HepG2 (cell line): ENCODE results near the gene IMMP1L. TPM values are rescaled to one million over a fixed set of nuclear protein-coding genes. Genes with fewer than 3 reads are reported as not detected.
A peak's percentile ranks its signal among the peaks of the same experiment; 100 is the strongest.

Source experiments
- ARNTL ChIP-seq: sonication (generic); formaldehyde crosslinking; IDR thresholded peaks from 2 replicates; pipeline ENCODE4 v1.4.0; 2020; ENCODE audit warnings: mild to moderate bottlenecking, missing genetic modification reagents
- CAMTA2 ChIP-seq: sonication (generic); formaldehyde crosslinking; IDR thresholded peaks from 2 replicates; pipeline ENCODE4 v1.4.0; 2020; ENCODE audit warnings: mild to moderate bottlenecking, missing genetic modification reagents, borderline replicate concordance
- GFI1 ChIP-seq: sonication (generic); formaldehyde crosslinking; IDR thresholded peaks from 2 replicates; pipeline ENCODE4 v1.5.0; 2020; ENCODE audit warnings: missing genetic modification reagents, mild to moderate bottlenecking, borderline replicate concordance
- HINFP ChIP-seq: sonication (generic); formaldehyde crosslinking; IDR thresholded peaks from 2 replicates; pipeline ENCODE4 v1.4.0; 2020; ENCODE audit warnings: low read depth, mild to moderate bottlenecking, missing genetic modification reagents
- HNF1B ChIP-seq: sonication (generic); formaldehyde crosslinking; IDR thresholded peaks from 2 replicates; pipeline ENCODE4 v1.5.1; 2020; ENCODE audit warnings: mild to moderate bottlenecking, moderate library complexity, missing genetic modification reagents
- JUND ChIP-seq: sonication (generic); formaldehyde crosslinking; IDR thresholded peaks from 2 replicates; pipeline ENCODE4 v1.8.0; 2022; ENCODE audit warnings: mild to moderate bottlenecking, missing genetic modification reagents
- KDM5A ChIP-seq: fragments of 200-600 bp; sonication (generic); IDR thresholded peaks from 2 replicates; pipeline ENCODE4 v1.7.0; 2018; ENCODE audit warnings: antibody characterized with exemption, mild to moderate bottlenecking, low read length, borderline replicate concordance
- KDM5B ChIP-seq: sonication (generic); formaldehyde crosslinking; IDR thresholded peaks from 2 replicates; pipeline ENCODE4 v1.4.0; 2020; ENCODE audit warnings: missing genetic modification reagents, mild to moderate bottlenecking, borderline replicate concordance
- KLF12 ChIP-seq: sonication (generic); formaldehyde crosslinking; IDR thresholded peaks from 2 replicates; pipeline ENCODE4 v1.4.0; 2020; ENCODE audit warnings: missing genetic modification reagents, borderline replicate concordance
- LRRFIP1 ChIP-seq: sonication (generic); formaldehyde crosslinking; conservative IDR thresholded peaks from 2 replicates; pipeline ENCODE4 v1.4.0; 2020; ENCODE audit warnings: missing genetic modification reagents
- MAFK ChIP-seq, 2 experiments: IDR thresholded peaks in 1 of 2; conservative IDR thresholded peaks in 1 of 2; 2 replicates each; pipeline ENCODE4 v1.6.1; 2011; ENCODE audit warnings: improper control_type of control experiment in 2 of 2, low read length in 2 of 2
- NFKB2 ChIP-seq: sonication (generic); formaldehyde crosslinking; IDR thresholded peaks from 2 replicates; pipeline ENCODE4 v1.4.0; 2020; ENCODE audit warnings: missing genetic modification reagents, borderline replicate concordance
- SALL1 ChIP-seq: sonication (generic); formaldehyde crosslinking; IDR thresholded peaks from 2 replicates; pipeline ENCODE4 v1.8.0; 2022; ENCODE audit warnings: mild to moderate bottlenecking, missing genetic modification reagents
- ZBTB1 ChIP-seq: sonication (generic); formaldehyde crosslinking; IDR thresholded peaks from 2 replicates; pipeline ENCODE4 v1.4.0; 2020; ENCODE audit warnings: missing genetic modification reagents, borderline replicate concordance
- ZBTB26 ChIP-seq: IDR thresholded peaks from 2 replicates; pipeline ENCODE4 v1.6.1; 2016; ENCODE audit warnings: missing compliant biosample characterization, missing genetic modification reagents, borderline replicate concordance
- ZNF430 ChIP-seq: sonication (generic); formaldehyde crosslinking; IDR thresholded peaks from 2 replicates; pipeline ENCODE4 v1.9.0; 2021; ENCODE audit warnings: mild to moderate bottlenecking, missing genetic modification reagents
- ZNF451 ChIP-seq: sonication (generic); formaldehyde crosslinking; IDR thresholded peaks from 2 replicates; pipeline ENCODE4 v1.5.0; 2020; ENCODE audit warnings: mild to moderate bottlenecking, missing genetic modification reagents
- ZNF501 ChIP-seq: sonication (generic); formaldehyde crosslinking; IDR thresholded peaks from 2 replicates; pipeline ENCODE4 v1.5.1; 2020; ENCODE audit warnings: mild to moderate bottlenecking, moderate library complexity, missing genetic modification reagents
- ZNF564 ChIP-seq: sonication (generic); formaldehyde crosslinking; IDR thresholded peaks from 2 replicates; pipeline ENCODE4 v1.8.1; 2023; ENCODE audit warnings: mild to moderate bottlenecking, missing genetic modification reagents
- ZNF784 ChIP-seq: sonication (generic); formaldehyde crosslinking; IDR thresholded peaks from 2 replicates; pipeline ENCODE4 v1.5.1; 2020; ENCODE audit warnings: missing genetic modification reagents, mild to moderate bottlenecking, borderline replicate concordance
- polyA plus RNA-seq, 8 experiments: library from polyadenylated mRNA; depleted of rRNA in 3 of 8; stranded (reverse) in 7 of 8; unstranded in 1 of 8; fragments of >200 nt; fragmentation: Illumina TruSeq in 4 of 8; extraction: Trizol in 4 of 8; gene quantifications; 2 replicates each; pipeline versions ENCODE4 v1.2.1 to v1.2.3, GENCODE V29; 2011 to 2016; ENCODE audit warnings: low read depth in 4 of 8, missing spikeins in 1 of 8, mixed read lengths in 1 of 8; ENCODE audit not compliant: insufficient read depth in 1 of 8
- total RNA-seq, 5 experiments: library from RNA; depleted of rRNA; stranded (reverse); fragments of >200 nt; fragmentation: Illumina TruSeq; extraction: Trizol; gene quantifications; 2 replicates each; pipeline ENCODE4 v1.2.3, GENCODE V29; 2016; ENCODE audit warnings: low read depth in 1 of 5

The IMMP1L gene
- total and polyA plus RNA-seq, 2 of the 13 experiments (the other 11 are each of a cell fraction or from before 2014, with no cell fraction given), result 42.4 to 57.9 TPM

- TF ChIP-seq ZBTB1 (CRISPR knock-in tag) (no peak), SALL1 (CRISPR knock-in tag) (peak; percentile 68), ARNTL (CRISPR knock-in tag) (no peak), MAFK (conservative IDR thresholded peaks at IDR 0.05 in 1 of 2, IDR thresholded peaks at IDR 0.05 in 1 of 2; ENCODE audit: low read length in 2 of 2) (no peak), KDM5A (peak; percentile 88), GFI1 (CRISPR knock-in tag) (peak; percentile 39; the same call in 1 of the 2 replicates), ZNF430 (CRISPR knock-in tag) (0 out of 2 replicates have a peak, but pooled peaks have one; percentile 29), JUND (CRISPR knock-in tag) (0 out of 2 replicates have a peak, but pooled peaks have one; percentile 39), ZNF451 (0 out of 2 replicates have a peak, but pooled peaks have one; percentile 70), NFKB2 (CRISPR knock-in tag) (no peak; the same call in 1 of the 2 replicates), ZNF501 (CRISPR knock-in tag) (peak; percentile 92), ZNF564 (0 out of 2 replicates have a peak, but pooled peaks have one; percentile 70), KLF12 (CRISPR knock-in tag) (no peak), ZBTB26 (CRISPR knock-in tag) (peak; percentile 59; the same call in 1 of the 2 replicates), HNF1B (CRISPR knock-in tag) (no peak), CAMTA2 (no peak), ZNF784 (peak; percentile 56; the same call in 1 of the 2 replicates), KDM5B (CRISPR knock-in tag) (peak; percentile 96), LRRFIP1 (CRISPR knock-in tag) (no peak), HINFP (no peak; the same call in 1 of the 2 replicates)
Observed at GRCh38 chr11:31509429-31510345, at the start of gene IMMP1L, which contains the start of gene ELP4 (continued).
